BE2C (cell line): ENCODE data around the gene UHRF2.

ENCODE experiments used
- DNase-seq: peaks from one replicate; pipeline ENCODE4 v3.0.0-alpha.2; 2020
- H3K27me3 ChIP-seq: fragments of 250-450 bp; sonication (Bioruptor Pico); 2 replicates; pipeline ENCODE4 v1.5.1; 2020; ENCODE audit warnings: mild to moderate bottlenecking
- H3K36me3 ChIP-seq: fragments of 250-450 bp; sonication (Bioruptor Pico); 2 replicates; pipeline ENCODE4 v1.5.1; 2020; ENCODE audit warnings: mild to moderate bottlenecking
- H3K4me1 ChIP-seq: fragments of 250-450 bp; sonication (Bioruptor Pico); 2 replicates; pipeline ENCODE4 v1.5.1; 2020
- H3K4me3 ChIP-seq: 2 replicates; pipeline ENCODE4 v1.5.1; 2011; ENCODE audit warnings: low read depth, low read length
- H3K9me3 ChIP-seq: fragments of 250-450 bp; sonication (Bioruptor Pico); 2 replicates; pipeline ENCODE4 v1.5.1; 2020
- CTCF ChIP-seq: IDR thresholded peaks from 2 replicates; pipeline ENCODE4 v1.5.1; 2012; ENCODE audit warnings: mild to moderate bottlenecking, low read depth, low read length

Gene UHRF2

DNA sequence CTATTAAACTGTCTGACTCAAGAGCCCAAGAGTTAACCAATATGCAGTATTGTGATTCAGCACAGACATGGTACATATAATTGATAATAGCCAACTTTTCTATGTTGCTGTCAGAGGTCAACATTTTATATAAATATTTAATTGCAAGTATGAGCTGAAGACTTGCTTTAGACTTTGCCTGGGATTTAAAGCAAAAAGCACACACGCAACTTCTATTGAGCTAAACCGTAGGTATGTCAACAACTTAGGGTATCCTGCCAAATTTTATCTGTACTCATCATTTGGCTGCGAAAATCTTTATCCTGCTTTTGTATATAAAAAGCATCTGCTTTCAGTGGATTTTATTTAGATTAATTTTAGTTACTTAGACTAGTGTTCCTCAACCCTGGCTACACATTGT lies 27.4 kb downstream of the UHRF2 start:
- Histone ChIP-seq H3K4me3 (no peak overlapping the region), H3K36me3 (peaks cover 16% of the 10 kb centered on the region)
- no peak for TF ChIP-seq CTCF

GRCh38 chr9:6441269-6441668 lies 28.3 kb downstream of the UHRF2 start:
- Histone ChIP-seq H3K36me3 (peaks cover 15% of the 10 kb centered on the region), H3K4me3 (no peak overlapping the region), H3K9me3 (no peaks in the 10 kb centered on the region), H3K4me1 (no peaks in the 10 kb centered on the region), H3K27me3 (no peaks in the 10 kb centered on the region)
- no peak for DNase-seq
- no peak for TF ChIP-seq CTCF

More for the DNA sequence above, 27.4 kb downstream of the UHRF2 start:
- DNase-seq = no peak
- Histone ChIP-seq H3K27me3 (no peaks in the 10 kb centered on the region), H3K4me1 (no peaks in the 10 kb centered on the region), H3K9me3 (no peaks in the 10 kb centered on the region)

DNA sequence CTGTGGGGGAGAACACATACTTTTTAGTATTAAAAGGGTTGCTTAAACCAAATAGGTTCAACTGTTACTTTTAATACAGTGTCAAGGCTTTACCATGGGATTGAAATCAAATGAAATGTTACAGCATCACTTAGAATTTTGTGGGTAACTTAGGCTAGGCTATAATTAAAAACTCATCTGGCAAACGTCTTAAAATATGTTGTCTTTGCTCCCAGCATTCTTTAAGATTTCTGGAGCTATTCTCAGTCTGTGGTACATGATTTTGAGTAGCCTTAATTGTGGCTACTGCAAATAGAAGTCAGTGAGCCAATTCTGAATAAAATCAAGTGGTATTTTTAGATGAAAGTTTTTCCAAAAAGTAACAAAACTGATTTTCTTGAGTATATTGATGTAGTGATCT lies 30.7 kb downstream of the UHRF2 start:
- no peak for DNase-seq
- H3K27me3 ChIP-seq = no peaks in the 10 kb centered on the region
- H3K36me3 ChIP-seq = peaks cover 4% of the 10 kb centered on the region
- no peak for TF ChIP-seq CTCF
- H3K4me3 ChIP-seq = no peak overlapping the region
- H3K4me1 ChIP-seq = no peaks in the 10 kb centered on the region
- H3K9me3 ChIP-seq = no peaks in the 10 kb centered on the region

GRCh38 chr9:6444128-6444527 lies 31.1 kb downstream of the UHRF2 start:
- H3K27me3 ChIP-seq = no peaks in the 10 kb centered on the region
- no peak overlapping the region for H3K4me3 ChIP-seq
- no peaks in the 10 kb centered on the region for H3K9me3 ChIP-seq
- DNase-seq = no peak
- peaks cover 4% of the 10 kb centered on the region for H3K36me3 ChIP-seq
- TF ChIP-seq CTCF = no peak
- peaks cover 3% of the 10 kb centered on the region; the same call in 1 of the 2 replicates for H3K4me1 ChIP-seq

- Histone ChIP-seq H3K9me3 (no peaks in the 10 kb centered on the region; the same call in 1 of the 2 replicates), H3K27me3 (no peaks in the 10 kb centered on the region), H3K36me3 (peaks cover 6% of the 10 kb centered on the region; the same call in 1 of the 2 replicates), H3K4me3 (no peak overlapping the region), H3K4me1 (peaks cover 9% of the 10 kb centered on the region)
- no peak for TF ChIP-seq CTCF
- DNase-seq = no peak
Measured at GRCh38 chr9:6449086-6449485, 36.1 kb downstream of the UHRF2 start.

DNA sequence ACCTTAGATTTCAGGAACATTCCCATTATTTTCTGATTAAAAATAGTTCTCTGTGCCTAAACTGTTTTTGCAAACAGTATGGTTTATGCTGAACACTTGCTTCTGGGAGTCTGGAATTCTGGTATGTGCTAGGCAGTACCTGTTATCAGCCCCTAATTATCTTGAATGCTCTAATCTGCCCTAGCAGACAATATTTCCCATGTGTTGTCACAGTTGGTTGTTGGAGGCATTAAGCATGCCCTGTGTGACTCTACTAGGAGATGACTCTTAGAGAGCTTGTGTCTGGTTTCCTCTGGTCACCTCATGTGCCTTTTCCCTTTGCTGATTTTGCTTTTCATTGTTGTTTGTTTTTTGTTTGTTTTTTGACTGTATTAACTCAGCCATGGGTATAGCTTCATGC lies 36.6 kb downstream of the UHRF2 start:
- Histone ChIP-seq H3K4me3 (no peak overlapping the region), H3K9me3 (no peaks in the 10 kb centered on the region; the same call in 1 of the 2 replicates), H3K27me3 (no peaks in the 10 kb centered on the region), H3K4me1 (peaks cover 9% of the 10 kb centered on the region), H3K36me3 (peaks cover 6% of the 10 kb centered on the region; the same call in 1 of the 2 replicates)
- TF ChIP-seq CTCF = no peak
- DNase-seq = no peak
